GM18505 (cell line): ENCODE measurements around the gene CBLIF.
"Not testable (repeated sequence)": the region's sequence is repeated elsewhere in the genome, so short reads cannot be mapped to it uniquely, and the experiment has no call there.

Source experiments
- ATAC-seq: cut with Tn5 transposase; IDR thresholded peaks from one replicate; pipeline ENCODE4 v1.9.1; 2021; ENCODE audit not compliant: unreplicated experiment
- POLR2A ChIP-seq: IDR thresholded peaks from 4 replicates; pipeline ENCODE4 v1.6.1; 2011; ENCODE audit warnings: borderline replicate concordance; ENCODE audit not compliant: insufficient read depth, insufficient read length; ENCODE audit errors: extremely low read depth

CBLIF gene

GRCh38 chr11:59818572-59818971 is 26.7 kb downstream of the CBLIF start:
- TF ChIP-seq POLR2A, result no peak
- ATAC-seq, result no peak

DNA sequence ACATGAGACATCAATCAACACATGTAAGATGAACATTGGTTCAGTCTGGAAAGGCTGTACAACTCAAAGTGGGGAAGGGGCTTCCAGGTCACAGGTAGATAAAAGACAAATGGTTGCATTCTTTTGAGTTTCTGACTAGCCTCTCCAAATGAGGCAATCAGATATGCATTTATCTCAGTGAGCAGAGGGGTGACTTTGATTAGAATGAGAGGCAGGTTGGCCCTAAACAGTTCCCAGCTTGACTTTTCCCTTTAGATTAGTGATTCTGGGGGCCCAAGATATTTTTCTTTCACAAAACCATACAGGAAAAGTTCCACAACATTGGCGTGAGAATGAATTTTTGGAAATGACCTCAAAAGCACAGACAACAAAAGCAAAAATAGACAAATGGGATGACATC is 28.9 kb downstream of the CBLIF start:
- ATAC-seq, result not testable (repeated sequence)

GRCh38 chr11:59815754-59816153 is 29.5 kb downstream of the CBLIF start:
- TF ChIP-seq POLR2A, result no peak
- ATAC-seq, result no peak

GRCh38 chr11:59814021-59814420 is 31.3 kb downstream of the CBLIF start:
- TF ChIP-seq POLR2A, result no peak
- no peak for ATAC-seq

DNA sequence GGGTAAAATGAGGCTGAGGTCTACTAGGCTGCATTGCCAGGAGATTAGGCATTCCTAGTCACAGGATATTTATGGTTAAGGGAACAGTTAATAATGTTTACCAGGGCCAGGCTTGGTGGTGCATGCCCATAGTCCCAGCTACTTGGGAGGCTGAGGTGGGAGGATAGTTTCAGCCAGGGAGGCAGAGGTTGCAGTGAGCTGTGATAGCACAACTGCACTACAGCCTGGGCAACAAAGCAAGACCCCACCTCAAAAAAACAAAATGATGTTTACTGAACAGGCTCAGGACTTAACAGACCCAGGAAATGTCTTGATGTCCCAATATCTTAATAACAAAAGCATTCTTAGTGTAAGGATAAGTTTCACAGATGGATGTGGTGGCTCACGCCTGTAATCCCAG is 31.9 kb downstream of the CBLIF start:
- no peak for TF ChIP-seq POLR2A
- no peak for ATAC-seq

- no peak for ATAC-seq
- TF ChIP-seq POLR2A, result no peak
Measured at GRCh38 chr11:59812220-59812619, 33.1 kb downstream of the CBLIF start.

- no peak for TF ChIP-seq POLR2A
- no peak for ATAC-seq
Measured at GRCh38 chr11:59810911-59811259, 34.4 kb downstream of the CBLIF start.

DNA sequence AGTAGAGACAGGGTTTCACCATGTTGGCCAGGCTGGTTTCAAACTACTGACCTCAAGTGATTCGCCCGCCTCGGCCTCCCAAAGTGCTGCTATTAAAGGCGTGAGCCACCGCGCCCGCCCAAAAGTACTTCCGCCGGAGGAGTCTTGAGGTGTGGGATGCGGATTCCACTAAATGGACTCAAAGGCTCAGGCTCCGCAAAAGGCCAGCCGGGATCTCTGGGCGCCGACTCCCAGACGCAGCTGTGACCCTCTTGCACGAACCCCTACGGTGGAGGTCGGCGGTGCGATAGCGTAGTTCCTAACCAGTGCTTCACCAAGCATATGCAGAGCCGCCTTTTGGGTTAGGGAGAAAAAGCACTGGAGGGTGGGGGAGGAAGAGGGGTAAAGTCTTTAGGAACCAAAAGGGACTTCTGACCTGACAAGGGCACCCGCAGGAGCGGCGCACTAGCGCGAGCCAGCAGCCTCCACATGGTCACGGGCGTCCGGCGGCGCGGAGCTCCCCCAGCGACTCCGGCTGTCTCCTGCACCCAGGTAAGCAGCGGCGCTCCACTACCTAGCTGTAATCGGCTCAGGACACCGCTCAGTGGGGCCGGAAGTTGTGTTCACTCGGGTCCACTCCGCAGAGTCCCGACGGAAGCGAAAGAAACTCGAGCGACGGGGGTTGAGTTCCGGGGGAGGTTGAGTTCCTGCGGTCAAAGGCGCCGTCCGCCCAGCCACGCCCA is 34.9 kb downstream of the CBLIF start, which contains the start of gene MRPL16:
Gene MRPL16, minus strand, starts transcription at position 590 of the 722 bp plus-strand sequence. Its CDS starts 120 bp downstream, at position 470.
- ATAC-seq, result peak; percentile 98
- peak; percentile 93 for TF ChIP-seq POLR2A

DNA sequence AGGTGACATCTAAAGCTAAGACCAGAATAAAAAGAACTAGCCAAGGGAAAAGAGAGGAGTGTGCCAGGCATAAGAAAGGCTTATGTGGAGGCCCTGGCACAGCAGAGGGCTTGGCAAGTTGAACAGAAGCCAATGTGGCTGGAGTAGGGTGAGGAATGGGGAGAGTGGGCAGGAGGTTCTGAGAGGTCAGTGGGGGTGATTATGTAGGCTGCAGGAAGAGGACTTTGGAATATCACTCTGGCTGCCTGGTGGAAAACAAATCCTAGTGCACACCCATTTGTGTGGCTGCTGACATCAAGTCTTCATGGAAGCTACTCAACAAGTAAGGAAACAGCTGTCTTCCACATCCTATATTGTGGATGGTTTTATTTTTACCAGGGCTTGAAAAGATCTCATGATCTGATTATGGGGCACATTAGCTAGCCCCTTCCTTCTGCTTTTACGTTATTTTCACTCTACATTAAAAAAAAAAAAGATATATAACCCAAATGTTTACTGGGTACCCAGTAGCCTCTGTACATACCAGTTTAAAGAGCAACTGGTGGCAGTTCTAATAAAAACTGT is 38.2 kb downstream of the CBLIF start:
- ATAC-seq, result no peak
- TF ChIP-seq POLR2A, result no peak

DNA sequence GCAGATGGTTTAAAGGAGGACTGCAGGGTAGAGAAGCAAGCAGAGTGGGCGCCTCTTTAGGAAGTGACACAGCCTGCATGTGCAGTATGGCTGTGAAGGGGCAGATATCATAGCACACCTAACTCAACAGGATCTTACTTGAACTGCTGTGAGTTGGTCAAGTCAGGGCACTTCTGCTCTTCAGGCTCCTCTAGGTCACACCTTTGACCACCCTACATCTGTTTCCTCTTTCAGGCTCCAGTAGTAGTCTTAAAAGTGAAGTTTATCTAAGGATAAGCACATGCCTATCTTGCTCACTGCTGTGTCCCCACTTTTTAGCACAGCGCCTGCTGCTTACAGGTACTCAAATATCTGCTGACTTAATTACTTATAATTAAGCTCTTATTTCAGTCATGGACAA is 41.2 kb downstream of the CBLIF start:
- no peak for TF ChIP-seq POLR2A
- ATAC-seq, result no peak

DNA sequence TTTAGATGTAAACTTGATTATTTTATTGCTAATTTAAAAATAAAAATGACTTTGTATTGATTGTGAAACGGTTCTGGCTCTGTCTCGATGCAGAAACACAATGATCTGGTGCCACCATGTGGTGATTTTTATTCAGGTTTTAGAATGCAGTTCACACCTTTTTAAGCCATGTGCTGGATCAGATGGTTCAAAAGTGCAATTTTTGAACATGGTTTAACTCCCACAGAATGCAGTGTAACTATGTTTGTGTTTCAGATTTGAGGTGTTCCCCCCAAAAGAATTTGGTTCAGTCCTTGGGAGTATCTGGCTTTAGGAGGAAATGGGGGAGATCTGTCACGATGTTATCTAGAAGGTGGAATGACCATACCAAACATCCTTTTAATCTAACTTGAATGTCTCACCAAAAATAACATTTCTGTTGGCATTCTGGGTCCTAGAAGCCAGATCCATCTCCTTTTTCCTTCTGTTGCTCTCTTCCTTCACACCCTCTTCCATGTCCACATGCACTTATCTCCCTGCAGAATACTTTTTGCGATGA is 42.6 kb downstream of the CBLIF start:
- no peak for ATAC-seq

GRCh38 chr11:59801981-59802638 is 43.2 kb downstream of the CBLIF start:
- no peak for TF ChIP-seq POLR2A
- ATAC-seq, result no peak

More for the DNA sequence above, 42.6 kb downstream of the CBLIF start:
- TF ChIP-seq POLR2A, result no peak

GRCh38 chr11:59801160-59801706 is 44.1 kb downstream of the CBLIF start:
- no peak for TF ChIP-seq POLR2A
- ATAC-seq, result no peak

DNA sequence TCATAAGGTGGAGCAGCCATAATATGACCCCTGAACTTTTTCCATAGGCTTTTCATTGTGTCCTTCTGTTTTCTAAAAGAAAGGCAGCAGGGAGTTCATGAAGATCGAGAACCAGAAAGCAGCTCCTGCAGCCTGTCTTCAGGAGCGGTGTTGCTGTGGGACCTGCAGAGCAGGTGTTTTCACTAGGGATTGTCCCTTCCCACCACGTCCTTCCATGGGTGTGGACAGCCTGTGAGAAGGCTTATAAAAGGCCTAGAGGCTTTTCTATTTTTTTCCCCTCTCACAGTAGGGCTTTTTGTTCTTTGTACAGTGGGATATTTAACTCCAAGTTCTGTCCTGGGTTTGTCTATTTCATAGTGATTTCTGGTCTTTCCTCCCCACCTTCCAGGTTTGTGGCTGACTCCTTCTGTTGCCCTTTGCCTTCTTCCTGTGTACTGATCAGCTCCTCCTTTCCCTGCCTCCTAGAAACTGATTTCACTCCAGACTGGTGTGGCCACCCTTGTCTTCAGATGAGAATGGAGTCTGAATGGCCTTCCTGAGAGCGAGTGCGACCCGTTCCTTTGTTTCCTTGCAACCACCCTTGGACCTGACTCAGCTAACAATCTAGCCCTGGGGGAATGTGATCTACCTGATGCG is 44.8 kb downstream of the CBLIF start:
- no peak for ATAC-seq
- TF ChIP-seq POLR2A, result no peak

- no peak for TF ChIP-seq POLR2A
- no peak for ATAC-seq
Measured at GRCh38 chr11:59794417-59794816, 50.9 kb downstream of the CBLIF start.
